ENCODE data around the gene CFAP300. TPM values are rescaled to one million over a fixed set of nuclear protein-coding genes. Genes with fewer than 3 reads are reported as not detected.

CFAP300 gene
- polyA plus RNA-seq, 1 experiment = 4.5 TPM

DNA sequence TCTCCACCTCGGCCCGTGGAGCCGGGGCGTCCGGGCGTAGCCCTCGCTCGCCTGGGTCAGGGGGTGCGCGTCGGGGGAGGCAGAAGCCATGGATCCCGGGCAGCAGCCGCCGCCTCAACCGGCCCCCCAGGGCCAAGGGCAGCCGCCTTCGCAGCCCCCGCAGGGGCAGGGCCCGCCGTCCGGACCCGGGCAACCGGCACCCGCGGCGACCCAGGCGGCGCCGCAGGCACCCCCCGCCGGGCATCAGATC, 63.4 kb downstream of the CFAP300 start:
- H3K36me3 ChIP-seq (ENCODE audit: control insufficient read depth, insufficient read depth, low read length) = no peaks in the 10 kb centered on the region
- no peak for DNase-seq (ENCODE audit: low read depth)
- ChIA-PET CTCF (no interaction called here), POLR2A (no interaction called here)
- peak overlapping the region; percentile 96 for H3K4me3 ChIP-seq (ENCODE audit: low read depth, low read length)
- H3K27me3 ChIP-seq (ENCODE audit: control insufficient read depth, insufficient read depth, low read length) = no peaks in the 10 kb centered on the region
- TF ChIP-seq, protein P1, sequence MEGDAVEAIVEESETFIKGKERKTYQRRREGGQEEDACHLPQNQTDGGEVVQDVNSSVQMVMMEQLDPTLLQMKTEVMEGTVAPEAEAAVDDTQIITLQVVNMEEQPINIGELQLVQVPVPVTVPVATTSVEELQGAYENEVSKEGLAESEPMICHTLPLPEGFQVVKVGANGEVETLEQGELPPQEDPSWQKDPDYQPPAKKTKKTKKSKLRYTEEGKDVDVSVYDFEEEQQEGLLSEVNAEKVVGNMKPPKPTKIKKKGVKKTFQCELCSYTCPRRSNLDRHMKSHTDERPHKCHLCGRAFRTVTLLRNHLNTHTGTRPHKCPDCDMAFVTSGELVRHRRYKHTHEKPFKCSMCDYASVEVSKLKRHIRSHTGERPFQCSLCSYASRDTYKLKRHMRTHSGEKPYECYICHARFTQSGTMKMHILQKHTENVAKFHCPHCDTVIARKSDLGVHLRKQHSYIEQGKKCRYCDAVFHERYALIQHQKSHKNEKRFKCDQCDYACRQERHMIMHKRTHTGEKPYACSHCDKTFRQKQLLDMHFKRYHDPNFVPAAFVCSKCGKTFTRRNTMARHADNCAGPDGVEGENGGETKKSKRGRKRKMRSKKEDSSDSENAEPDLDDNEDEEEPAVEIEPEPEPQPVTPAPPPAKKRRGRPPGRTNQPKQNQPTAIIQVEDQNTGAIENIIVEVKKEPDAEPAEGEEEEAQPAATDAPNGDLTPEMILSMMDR (IDR thresholded peaks at IDR 0.05; ENCODE audit: insufficient read depth, low read depth, low read length) = no peak

DNA sequence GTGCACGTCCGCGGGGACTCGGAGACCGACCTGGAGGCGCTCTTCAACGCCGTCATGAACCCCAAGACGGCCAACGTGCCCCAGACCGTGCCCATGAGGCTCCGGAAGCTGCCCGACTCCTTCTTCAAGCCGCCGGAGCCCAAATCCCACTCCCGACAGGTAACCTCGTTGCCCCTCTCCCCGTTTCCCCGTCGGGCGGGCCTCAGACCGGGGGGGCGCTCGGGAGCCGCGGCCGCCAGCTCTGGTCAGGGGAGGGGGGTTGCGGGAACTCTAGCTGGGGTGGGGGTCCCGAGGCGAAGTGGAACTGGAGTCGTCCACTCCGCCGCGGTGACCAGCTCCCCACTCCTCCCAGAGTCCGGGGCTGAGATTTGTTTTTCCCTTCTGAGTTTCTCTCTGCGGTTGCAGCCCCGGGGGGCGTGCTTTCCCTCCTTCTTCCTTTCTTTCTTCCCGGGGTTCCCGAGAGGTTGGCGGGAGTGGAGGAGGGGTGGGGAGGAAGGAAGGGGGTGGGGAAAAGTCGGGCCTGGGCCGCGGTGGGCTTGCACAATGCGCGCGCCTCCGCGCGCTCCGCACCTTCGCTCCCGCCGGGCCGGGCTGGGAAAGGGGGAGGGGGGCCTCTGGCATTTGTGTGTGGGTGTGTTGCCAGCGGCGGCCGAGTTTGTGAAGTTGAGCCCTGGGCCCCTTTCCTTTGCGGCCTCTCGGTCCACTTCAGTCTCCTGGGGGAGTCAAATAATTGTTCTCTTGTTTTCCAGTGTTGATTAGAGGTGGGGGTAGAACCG, 64.0 kb downstream of the CFAP300 start:
- H3K4me3 ChIP-seq (ENCODE audit: low read depth, low read length) = peak overlapping the region; percentile 96
- TF ChIP-seq, protein P1 (IDR thresholded peaks at IDR 0.05; ENCODE audit: insufficient read depth, low read depth, low read length) = peak; percentile 41
- H3K36me3 ChIP-seq (ENCODE audit: control insufficient read depth, insufficient read depth, low read length) = no peaks in the 10 kb centered on the region
- ChIA-PET CTCF (no interaction called here), POLR2A (no interaction called here)
- no peak for DNase-seq (ENCODE audit: low read depth)
- no peaks in the 10 kb centered on the region for H3K27me3 ChIP-seq (ENCODE audit: control insufficient read depth, insufficient read depth, low read length)

DNA sequence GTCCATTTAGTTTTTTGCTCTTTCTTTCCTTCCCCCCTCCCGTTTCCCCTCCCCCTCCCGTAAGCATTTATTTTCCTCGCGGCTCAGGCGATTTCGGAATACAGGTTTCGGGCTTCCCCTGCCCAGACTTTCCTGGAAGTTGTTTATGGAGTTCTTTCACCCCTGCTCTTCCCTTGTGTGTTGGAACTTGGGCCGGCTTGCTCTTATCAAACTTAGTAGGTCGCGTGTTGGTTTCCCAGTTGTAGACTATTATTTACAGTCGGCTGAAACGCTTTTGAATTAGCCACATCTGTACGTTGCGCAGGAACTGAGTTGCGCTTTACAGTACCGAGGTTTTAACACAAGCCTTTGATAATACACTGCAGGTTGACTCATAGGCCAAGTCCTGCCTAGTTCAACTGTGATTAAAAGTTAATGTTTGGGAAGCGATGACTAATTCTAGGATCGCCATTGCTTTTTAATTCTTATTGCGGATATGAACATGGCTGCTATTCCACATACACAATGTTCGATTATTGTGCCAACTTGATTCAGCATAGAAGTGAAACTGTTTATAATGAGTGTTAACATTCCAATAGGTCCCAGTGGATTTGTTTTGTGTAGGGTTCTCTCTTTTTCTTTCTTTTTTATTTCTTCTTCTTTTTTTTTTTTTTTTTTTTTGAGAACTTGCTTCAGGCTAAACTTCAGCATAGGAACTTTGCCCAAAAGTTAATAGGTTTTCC, 64.7 kb downstream of the CFAP300 start:
- Histone ChIP-seq H3K27me3 (ENCODE audit: control insufficient read depth, insufficient read depth, low read length) (no peaks in the 10 kb centered on the region), H3K4me3 (ENCODE audit: low read depth, low read length) (peak overlapping the region; percentile 96), H3K36me3 (ENCODE audit: control insufficient read depth, insufficient read depth, low read length) (no peaks in the 10 kb centered on the region)
- ChIA-PET CTCF (no interaction called here), POLR2A (no interaction called here)
- TF ChIP-seq, protein P1 (IDR thresholded peaks at IDR 0.05; ENCODE audit: insufficient read depth, low read depth, low read length) = no peak
- peak; percentile 51 for DNase-seq (ENCODE audit: low read depth)

DNA sequence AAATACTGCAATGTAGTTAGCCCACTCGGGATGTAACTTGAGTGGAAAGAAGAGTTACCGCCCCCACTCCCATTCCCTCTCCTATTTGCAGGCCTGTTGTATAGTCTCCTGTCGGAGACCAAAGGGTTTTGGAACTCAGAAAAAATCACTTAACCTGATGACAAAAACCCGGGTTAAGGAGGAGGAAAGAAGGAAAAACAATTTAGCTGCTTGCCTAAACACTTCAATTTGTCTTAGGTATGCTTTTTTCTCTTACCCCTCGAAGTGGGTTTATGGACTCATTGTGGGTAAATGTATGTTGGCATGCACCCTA, 65.2 kb downstream of the CFAP300 start:
- DNase-seq (ENCODE audit: low read depth) = no peak
- no peaks in the 10 kb centered on the region for H3K36me3 ChIP-seq (ENCODE audit: control insufficient read depth, insufficient read depth, low read length)
- ChIA-PET CTCF (no interaction called here), POLR2A (no interaction called here)
- TF ChIP-seq, protein P1 (IDR thresholded peaks at IDR 0.05; ENCODE audit: insufficient read depth, low read depth, low read length) = no peak
- no peaks in the 10 kb centered on the region for H3K27me3 ChIP-seq (ENCODE audit: control insufficient read depth, insufficient read depth, low read length)
- peak overlapping the region; percentile 96 for H3K4me3 ChIP-seq (ENCODE audit: low read depth, low read length)

DNA sequence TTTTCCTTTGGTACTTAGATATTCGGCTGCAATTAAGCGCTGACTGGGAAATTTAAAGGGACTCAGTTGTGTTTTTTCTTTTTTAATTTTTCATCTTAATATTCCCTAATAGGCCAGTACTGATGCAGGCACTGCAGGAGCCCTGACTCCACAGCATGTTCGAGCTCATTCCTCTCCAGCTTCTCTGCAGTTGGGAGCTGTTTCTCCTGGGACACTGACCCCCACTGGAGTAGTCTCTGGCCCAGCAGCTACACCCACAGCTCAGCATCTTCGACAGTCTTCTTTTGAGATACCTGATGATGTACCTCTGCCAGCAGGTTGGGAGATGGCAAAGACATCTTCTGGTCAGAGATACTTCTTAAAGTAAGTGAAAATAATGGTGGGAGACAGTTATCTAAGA, 66.8 kb downstream of the CFAP300 start:
- Histone ChIP-seq H3K4me3 (ENCODE audit: low read depth, low read length) (no peak overlapping the region; the same call in 1 of the 2 replicates), H3K27me3 (ENCODE audit: control insufficient read depth, insufficient read depth, low read length) (no peaks in the 10 kb centered on the region), H3K36me3 (ENCODE audit: control insufficient read depth, insufficient read depth, low read length) (no peaks in the 10 kb centered on the region)
- POLR2A ChIA-PET = interaction anchor here (0.6 to 0.7 kb wide), 3 partner anchors 9 to 100 kb away, joined by 3 to 7 read pairs (median 4); no protein-coding TSS in a partner anchor
- DNase-seq (ENCODE audit: low read depth) = no peak
- TF ChIP-seq, protein P1 (IDR thresholded peaks at IDR 0.05; ENCODE audit: insufficient read depth, low read depth, low read length) = no peak
- CTCF ChIA-PET = interaction anchor here (1.3 kb wide), 1 partner anchor 135 kb away, joined by 4 read pairs; no protein-coding TSS in a partner anchor
